ENCODE data around the gene GRIA1. TPM values are rescaled to one million over a fixed set of nuclear protein-coding genes. Genes with fewer than 3 reads are reported as not detected.

GRIA1 gene
- total RNA-seq, 4 donors from 2014 or later, result 1.7 TPM; not detected in 3

- TF ChIP-seq CTCF (IDR thresholded peaks at IDR 0.05) (no peak), POLR2A (IDR thresholded peaks at IDR 0.05) (no peak)
- Histone ChIP-seq H3K27ac (no peak overlapping the region), H3K9me3 (no peaks in the 10 kb centered on the region)
Measured at GRCh38 chr5:153659039-153659736, 168.7 kb downstream of the GRIA1 start.

GRCh38 chr5:153660919-153661318, 170.4 kb downstream of the GRIA1 start:
- no peak for TF ChIP-seq POLR2A (IDR thresholded peaks at IDR 0.05)
- TF ChIP-seq CTCF (IDR thresholded peaks at IDR 0.05), result no peak
- no peaks in the 10 kb centered on the region for H3K27me3 ChIP-seq
- H3K9me3 ChIP-seq, result no peaks in the 10 kb centered on the region
- no peak overlapping the region for H3K4me3 ChIP-seq
- DNase-seq, result no peak
- no peaks in the 10 kb centered on the region for H3K36me3 ChIP-seq
- H3K27ac ChIP-seq, result no peak overlapping the region
- H3K4me1 ChIP-seq, result no peaks in the 10 kb centered on the region

More at GRCh38 chr5:153659039-153659736, 168.7 kb downstream of the GRIA1 start:
- H3K4me3 ChIP-seq, result no peak overlapping the region
- no peaks in the 10 kb centered on the region for H3K27me3 ChIP-seq
- H3K36me3 ChIP-seq, result no peaks in the 10 kb centered on the region
- no peaks in the 10 kb centered on the region for H3K4me1 ChIP-seq
- no peak for DNase-seq

GRCh38 chr5:153661897-153662296, 171.4 kb downstream of the GRIA1 start:
- H3K4me3 ChIP-seq, result no peak overlapping the region
- DNase-seq, result no peak
- TF ChIP-seq CTCF (IDR thresholded peaks at IDR 0.05) (no peak), POLR2A (IDR thresholded peaks at IDR 0.05) (no peak)
- no peaks in the 10 kb centered on the region for H3K9me3 ChIP-seq
- H3K27me3 ChIP-seq, result no peaks in the 10 kb centered on the region
- H3K4me1 ChIP-seq, result no peaks in the 10 kb centered on the region
- H3K36me3 ChIP-seq, result no peaks in the 10 kb centered on the region
- no peak overlapping the region for H3K27ac ChIP-seq

- H3K27ac ChIP-seq, result no peak overlapping the region
- H3K4me1 ChIP-seq, result no peaks in the 10 kb centered on the region
- H3K27me3 ChIP-seq, result no peaks in the 10 kb centered on the region
- no peaks in the 10 kb centered on the region for H3K36me3 ChIP-seq
- no peak overlapping the region for H3K4me3 ChIP-seq
- DNase-seq, result no peak
- TF ChIP-seq POLR2A (IDR thresholded peaks at IDR 0.05) (no peak), CTCF (IDR thresholded peaks at IDR 0.05) (no peak)
- H3K9me3 ChIP-seq, result no peaks in the 10 kb centered on the region
Measured at GRCh38 chr5:153670101-153670500, 179.6 kb downstream of the GRIA1 start.

- no peak for TF ChIP-seq POLR2A (IDR thresholded peaks at IDR 0.05)
- TF ChIP-seq CTCF (IDR thresholded peaks at IDR 0.05), result no peak
- no peak overlapping the region for H3K27ac ChIP-seq
- no peaks in the 10 kb centered on the region for H3K27me3 ChIP-seq
- no peaks in the 10 kb centered on the region for H3K4me1 ChIP-seq
- H3K9me3 ChIP-seq, result no peaks in the 10 kb centered on the region
- H3K36me3 ChIP-seq, result no peaks in the 10 kb centered on the region
- DNase-seq, result no peak
- H3K4me3 ChIP-seq, result no peak overlapping the region
Measured at GRCh38 chr5:153671653-153672346, 181.3 kb downstream of the GRIA1 start.
